Esophagus squamous epithelium (tissue), 4 donors: Measurements from ENCODE around the gene TCEA2.

Source experiments
- POLR2A ChIP-seq, 4 donors: fragments of 450-650 bp; IDR thresholded peaks; one replicate each; pipeline ENCODE4 v1.6.1; 2017; ENCODE audit warnings: antibody characterized with exemption in 4 of 4, mild to moderate bottlenecking in 4 of 4, moderate library complexity in 3 of 4
- TF ChIP-seq, protein P1 (sequence below), 6 experiments: fragments of 450-650 bp in 4 of 6; fragments of 200-600 bp in 2 of 6; sonication (generic) in 2 of 6; IDR thresholded peaks; one replicate each; pipeline ENCODE4 v1.5.1; 2016 to 2019; ENCODE audit warnings: antibody characterized with exemption in 6 of 6, mild to moderate bottlenecking in 4 of 6, moderate library complexity in 4 of 6

GRCh38 chr20:64030371-64031134 is 32.4 kb upstream of the TCEA2 start:
- TF ChIP-seq, protein P1, sequence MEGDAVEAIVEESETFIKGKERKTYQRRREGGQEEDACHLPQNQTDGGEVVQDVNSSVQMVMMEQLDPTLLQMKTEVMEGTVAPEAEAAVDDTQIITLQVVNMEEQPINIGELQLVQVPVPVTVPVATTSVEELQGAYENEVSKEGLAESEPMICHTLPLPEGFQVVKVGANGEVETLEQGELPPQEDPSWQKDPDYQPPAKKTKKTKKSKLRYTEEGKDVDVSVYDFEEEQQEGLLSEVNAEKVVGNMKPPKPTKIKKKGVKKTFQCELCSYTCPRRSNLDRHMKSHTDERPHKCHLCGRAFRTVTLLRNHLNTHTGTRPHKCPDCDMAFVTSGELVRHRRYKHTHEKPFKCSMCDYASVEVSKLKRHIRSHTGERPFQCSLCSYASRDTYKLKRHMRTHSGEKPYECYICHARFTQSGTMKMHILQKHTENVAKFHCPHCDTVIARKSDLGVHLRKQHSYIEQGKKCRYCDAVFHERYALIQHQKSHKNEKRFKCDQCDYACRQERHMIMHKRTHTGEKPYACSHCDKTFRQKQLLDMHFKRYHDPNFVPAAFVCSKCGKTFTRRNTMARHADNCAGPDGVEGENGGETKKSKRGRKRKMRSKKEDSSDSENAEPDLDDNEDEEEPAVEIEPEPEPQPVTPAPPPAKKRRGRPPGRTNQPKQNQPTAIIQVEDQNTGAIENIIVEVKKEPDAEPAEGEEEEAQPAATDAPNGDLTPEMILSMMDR (IDR thresholded peaks at IDR 0.05): no peak
- no peak for TF ChIP-seq POLR2A (IDR thresholded peaks at IDR 0.05)
